Fibroblast of upper back skin (primary cell): Measurements from ENCODE around the gene COL16A1.

Experiments
- DNase-seq: peaks from one replicate; pipeline ENCODE4 v3.0.0-alpha.2; 2013

COL16A1 gene

GRCh38 chr1:31644560-31645273 lies 59.1 kb downstream of the COL16A1 start, which contains the start of gene PEF1:
PEF1 (minus strand) TSS chr1:31644876; CDS start chr1:31644864, 12 bp downstream.
- peak; percentile 98 for DNase-seq

DNA sequence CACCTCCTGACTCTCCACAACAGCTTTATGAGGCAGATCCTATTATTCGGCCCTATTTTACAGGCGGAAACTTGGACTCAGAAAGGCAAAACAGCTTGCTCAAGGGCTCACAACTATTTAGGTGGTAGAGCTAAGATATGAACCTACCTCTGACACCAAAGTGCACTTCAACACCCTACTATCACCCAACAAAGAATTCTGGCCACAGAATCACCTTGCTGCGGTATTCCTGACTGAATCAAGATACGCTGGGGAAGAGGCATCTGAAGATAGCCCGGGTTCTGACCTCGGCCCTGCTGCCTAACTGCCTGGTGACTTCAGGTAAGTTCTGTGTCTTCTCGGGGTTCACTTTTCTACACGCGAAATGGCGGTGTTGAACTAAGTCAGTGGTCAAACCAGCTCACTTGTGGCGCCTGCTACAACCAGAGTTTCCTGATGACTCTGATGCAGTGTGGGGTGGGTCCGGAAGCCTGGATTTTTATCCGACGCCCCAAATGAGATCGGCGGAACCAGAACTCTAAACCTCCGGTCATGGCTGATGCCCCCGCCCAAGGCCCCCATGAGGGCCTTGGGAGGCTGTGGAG lies 59.7 kb downstream of the COL16A1 start:
- DNase-seq: no peak

DNA sequence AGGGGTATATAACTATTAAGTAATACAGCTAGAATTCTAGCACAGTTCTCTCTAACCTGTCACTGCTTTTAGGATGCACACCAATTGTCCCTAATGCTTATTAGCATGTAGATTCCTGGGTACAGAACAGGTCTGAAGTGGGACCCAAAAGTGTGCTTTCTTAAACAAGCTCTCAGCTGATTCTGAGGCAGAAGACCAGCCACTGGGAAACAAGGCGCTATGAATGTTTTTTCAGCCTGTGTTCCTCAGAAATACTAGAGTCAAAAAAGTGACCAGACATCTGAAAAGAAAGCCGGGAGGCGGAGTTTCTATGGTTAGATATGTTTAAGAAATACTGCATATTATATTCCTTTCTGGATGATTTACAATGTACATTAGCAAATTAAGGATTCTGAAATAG lies 60.9 kb downstream of the COL16A1 start:
- DNase-seq: no peak

- DNase-seq: no peak
Observed at GRCh38 chr1:31642366-31642765, 61.5 kb downstream of the COL16A1 start.

DNA sequence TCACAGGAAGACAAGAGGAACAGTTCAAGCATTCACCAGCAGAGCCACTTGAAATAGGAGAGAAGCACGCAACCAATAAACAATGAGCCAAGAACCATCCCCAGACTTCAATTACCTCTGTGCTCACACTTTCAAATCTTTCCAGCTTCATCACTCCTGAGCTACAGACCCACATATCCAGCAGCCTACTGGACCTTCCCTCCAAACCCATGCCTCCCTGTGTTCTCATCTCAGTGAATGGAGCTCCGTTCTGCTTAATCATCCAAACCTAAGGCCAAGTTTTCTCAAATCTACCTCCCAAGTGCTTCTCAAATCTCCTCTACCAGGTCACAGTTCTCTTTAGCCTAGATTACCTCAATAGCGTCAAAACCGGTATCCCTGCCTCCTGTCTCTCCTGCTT lies 62.9 kb downstream of the COL16A1 start:
- no peak for DNase-seq

- no peak for DNase-seq
Observed at GRCh38 chr1:31640179-31640578, 63.6 kb downstream of the COL16A1 start.

DNA sequence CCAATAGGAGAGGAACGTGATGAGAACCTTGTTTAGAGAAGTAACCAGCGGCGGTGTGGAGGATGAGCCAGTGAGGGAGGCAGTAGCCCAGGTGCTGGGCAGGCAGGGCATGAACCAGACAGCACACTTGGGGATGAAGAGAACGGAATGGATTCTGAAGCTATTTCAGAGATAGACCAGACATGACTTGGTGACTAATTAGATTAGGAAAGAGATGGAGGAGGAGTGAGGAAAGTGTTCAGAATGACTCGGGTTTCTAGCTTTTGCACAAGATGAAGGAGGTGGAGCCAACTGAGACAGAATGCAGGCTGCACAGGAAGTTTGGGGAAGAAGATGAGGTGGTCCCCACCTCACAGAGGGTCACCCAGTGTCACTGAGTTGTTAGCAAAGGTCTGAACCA lies 64.3 kb downstream of the COL16A1 start:
- DNase-seq: peak; percentile 63

GRCh38 chr1:31637915-31638673 lies 65.7 kb downstream of the COL16A1 start:
- DNase-seq: no peak

DNA sequence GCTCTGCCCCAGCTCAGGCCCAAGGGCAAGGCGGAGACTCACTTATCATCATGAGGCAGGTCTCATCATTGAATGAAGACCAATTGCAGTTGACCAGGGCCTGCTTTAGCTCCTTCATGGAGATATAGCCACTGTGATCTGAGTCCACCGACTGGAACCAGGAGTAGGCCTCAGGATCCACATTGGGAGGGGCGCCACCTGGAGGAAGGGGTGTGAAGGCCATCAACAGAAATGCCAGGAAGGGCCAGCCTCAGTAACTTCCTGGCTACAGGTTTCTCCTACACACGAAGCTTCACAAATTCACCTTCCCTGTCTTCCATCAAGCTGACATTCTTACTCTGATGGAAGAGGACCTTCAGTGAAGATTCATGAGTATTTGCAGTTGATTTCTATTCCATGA lies 70.7 kb downstream of the COL16A1 start:
- no peak for DNase-seq

GRCh38 chr1:31632649-31633048 lies 71.2 kb downstream of the COL16A1 start:
- DNase-seq: no peak

DNA sequence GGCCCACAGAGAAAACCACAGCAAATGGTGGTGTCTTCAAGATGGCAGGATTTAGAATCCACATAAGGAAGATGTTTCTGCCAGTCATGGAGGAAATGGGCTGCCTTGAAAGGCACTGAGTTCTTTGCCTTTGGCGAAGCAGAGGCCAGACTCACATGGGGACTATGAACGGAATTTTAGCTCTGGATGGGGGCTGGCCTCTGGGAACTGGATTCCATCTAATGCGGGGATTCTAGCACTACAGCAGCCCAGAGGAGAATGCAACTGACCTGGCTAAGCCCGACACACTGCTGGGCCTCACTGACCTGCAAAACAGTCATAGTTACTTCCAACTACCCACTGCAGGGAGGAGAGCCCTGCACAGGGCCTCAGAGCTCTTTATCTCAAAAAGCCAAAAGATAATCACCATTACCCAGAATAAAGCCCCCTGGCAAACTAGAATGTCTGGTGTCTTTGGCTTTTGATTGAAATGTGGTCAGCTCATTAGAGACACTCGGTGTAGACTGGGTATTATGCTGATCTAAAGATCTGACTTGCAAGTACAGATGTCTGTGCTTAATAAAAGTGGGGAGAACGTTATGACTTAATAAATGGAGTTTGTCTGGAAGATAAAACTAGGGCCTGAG lies 74.8 kb downstream of the COL16A1 start:
- DNase-seq: no peak

- no peak for DNase-seq
Observed at GRCh38 chr1:31627930-31628559, 75.8 kb downstream of the COL16A1 start.

GRCh38 chr1:31627301-31627929 lies 76.4 kb downstream of the COL16A1 start:
- no peak for DNase-seq

DNA sequence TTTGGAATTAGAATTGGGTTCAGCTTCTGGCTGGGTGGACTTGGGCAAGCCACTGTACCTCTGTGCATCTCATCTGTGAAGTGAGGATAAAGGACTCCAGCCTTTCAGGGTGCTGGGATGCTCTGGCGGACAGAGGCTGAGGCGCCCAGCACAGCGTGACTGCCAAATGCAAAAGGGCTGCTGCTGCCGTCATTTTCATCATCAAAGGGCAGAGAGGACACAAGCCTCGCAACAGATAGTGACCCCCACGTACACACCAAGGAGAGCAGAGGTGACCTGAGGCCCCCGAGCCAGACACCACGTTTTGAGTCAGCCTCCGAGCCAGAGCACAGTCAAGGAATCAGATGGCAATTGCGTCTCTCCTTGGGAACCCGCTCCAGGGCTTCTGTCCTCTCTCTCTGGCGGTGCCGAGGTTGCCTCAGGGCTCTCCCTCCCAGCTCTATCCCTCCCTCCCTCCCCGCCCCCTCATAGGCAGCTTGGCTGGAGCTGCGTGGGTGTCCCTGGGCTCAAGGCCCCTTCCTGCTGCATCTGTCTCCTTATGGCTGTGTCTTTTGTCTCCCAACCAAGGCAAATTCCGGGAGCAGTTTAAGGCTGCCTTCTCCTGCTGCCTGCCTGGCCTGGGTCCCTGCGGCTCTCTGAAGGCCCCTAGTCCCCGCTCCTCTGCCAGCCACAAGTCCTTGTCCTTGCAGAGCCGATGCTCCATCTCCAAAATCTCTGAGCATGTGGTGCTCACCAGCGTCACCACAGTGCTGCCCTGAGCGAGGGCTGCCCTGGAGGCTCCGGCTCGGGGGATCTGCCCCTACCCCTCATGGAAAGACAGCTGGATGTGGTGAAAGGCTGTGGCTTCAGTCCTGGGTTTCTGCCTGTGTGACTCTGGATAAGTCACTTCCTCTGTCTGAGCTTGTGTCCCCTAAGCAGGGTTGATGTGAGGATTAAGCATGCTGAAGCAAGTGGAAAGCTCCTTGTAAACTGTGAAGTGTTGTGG lies 77.3 kb downstream of the COL16A1 start:
- no peak for DNase-seq

DNA sequence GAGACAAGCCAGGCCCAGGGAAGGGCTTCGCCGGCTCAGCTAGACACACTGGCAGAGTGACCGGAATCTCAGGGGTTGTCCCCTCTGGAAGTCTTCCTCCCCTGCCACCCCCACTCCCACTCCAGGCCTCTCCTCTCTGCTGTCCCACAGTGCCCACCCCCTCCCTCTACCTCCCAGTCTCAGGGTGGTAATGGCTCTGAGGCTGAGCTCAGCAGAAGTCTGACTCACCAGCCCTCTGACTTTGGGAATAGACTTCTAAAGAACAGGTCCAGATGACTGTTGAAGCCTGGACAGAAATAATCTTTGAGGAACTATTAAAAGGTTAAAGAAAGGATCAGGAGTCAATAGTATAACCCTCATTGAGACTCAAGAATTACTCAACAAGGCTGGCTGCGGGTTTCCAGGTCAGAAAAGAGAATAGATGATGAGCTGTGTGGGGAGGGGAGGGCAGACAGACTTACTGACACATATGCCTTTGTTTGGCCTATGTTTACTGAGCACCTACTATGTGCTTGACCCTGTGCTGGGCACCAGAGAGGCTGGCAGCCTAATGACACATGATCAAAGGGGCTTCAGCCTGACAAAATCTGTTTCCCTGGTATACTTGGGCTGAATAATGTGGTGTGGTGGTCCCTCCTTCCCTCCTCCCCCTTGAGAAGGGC lies 78.1 kb downstream of the COL16A1 start:
- peak; percentile 58 for DNase-seq

DNA sequence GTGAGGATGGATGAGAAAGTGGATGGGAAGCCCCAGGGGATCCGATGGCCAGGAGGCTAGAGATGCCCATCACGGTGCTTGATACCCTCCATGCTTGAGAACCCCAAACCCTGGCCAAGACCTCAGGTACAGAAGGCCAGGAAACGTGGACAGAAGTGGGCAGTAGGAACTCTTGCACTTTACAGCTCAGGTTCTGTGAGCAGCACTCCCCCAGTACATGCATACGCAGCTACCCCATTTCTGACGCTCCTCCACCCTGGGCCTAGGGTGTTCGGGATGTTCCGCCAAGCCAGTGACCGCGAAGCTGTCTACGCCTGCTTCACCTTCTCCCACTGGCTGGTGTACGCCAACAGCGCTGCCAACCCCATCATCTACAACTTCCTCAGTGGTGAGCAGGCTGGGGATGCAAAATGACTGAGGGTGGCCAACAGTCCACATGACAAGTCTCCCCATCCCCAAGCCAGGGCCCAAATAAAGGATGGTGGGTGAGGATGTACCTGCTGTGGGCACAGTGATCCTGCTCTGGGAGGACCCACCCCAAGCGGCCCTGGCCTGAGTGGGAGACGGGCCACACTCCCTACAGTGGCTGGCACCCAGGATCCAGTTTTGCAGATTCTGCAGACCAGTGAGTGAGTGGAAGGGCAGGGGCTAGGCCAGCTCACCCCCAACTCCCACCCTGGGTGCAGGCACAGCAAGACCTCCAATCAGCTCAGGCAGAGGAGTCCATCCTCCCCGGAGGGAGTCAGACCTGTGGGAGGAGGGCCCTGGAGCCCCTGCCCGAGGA lies 78.9 kb downstream of the COL16A1 start:
- DNase-seq: no peak

- no peak for DNase-seq
Observed at GRCh38 chr1:31624309-31624708, 79.5 kb downstream of the COL16A1 start.

DNA sequence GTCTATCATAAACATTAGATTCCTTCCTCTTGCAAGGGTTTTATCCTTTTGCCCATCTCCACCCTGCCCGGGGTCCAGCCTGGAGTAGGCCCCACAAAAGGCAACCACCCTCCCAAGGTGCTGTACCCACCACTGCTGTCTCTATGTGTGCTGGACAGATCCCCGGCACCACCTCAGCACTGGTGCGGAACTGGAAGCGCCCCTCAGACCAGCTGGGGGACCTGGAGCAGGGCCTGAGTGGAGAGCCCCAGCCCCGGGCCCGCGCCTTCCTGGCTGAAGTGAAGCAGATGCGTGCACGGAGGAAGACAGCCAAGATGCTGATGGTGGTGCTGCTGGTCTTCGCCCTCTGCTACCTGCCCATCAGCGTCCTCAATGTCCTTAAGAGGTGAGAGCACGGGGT lies 80.5 kb downstream of the COL16A1 start:
- no peak for DNase-seq

DNA sequence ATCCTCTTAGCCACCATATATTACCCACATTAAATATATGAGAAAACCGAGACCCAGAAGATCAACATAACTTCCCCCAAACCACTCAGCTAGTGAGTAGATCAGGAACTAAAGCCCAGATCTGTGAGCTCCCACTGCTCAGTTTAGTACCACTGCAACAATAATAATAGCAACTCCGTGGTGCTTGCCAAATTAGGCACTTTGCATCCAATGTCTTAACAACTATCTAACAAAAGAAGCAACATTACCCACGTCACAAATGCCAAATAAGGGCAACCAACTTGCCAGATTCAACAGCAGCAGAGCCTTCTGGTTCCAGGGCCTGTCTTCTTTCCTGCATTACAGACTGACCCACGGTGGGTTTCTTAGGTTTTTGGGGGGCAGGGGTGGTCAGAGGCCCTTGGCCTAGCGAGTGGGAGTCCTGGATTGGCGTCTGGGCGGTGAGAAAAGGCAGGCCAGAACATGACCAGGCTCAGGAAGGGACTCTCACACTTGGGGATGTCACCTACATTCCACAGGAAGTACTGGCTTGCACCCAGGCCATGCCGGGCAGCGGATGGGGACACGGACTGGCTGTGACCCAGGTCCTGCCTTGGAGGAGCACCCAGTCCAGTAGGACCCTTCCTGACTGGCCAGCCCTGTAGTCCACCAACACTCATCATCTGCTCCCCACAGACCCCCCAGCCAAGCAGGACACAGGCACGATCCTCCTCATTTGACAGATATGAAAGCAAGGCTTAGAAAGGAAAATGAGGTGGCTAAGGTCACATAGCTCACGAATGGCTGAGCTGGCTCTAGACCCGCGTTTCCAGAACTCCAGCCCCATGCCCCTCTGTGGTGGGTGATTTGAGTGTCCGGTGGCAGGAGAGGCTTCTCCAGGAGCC lies 81.7 kb downstream of the COL16A1 start:
- no peak for DNase-seq
